Measurements from ENCODE around the gene UGT1A3. TPM values are rescaled to one million over a fixed set of nuclear protein-coding genes. Genes with fewer than 3 reads are reported as not detected.

UGT1A3 gene
- total RNA-seq (not detected), polyA plus RNA-seq (not detected)
- long read RNA-seq, donor 1: 0 reads
- long read RNA-seq, donor 2: 0 reads

DNA sequence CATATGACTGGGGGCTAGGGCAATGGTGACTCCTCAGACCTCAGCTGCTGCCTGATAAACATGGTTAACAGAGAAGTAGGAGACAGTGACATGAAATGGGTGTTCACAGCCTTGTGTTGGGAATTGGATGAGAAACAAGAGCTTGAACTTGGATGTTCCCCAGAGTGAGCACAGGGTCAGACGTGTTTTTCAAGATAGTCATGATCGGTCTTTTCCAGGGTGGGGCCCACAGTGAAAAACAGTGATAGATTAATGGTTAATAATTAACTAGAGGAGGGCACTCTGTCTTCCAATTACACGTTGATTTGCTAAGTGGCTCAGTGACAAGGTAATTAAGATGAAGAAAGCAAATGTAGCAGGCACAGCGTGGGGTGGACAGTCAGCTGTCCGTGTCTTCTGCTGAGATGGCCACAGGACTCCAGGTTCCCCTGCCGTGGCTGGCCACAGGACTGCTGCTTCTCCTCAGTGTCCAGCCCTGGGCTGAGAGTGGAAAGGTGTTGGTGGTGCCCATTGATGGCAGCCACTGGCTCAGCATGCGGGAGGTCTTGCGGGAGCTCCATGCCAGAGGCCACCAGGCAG, at the start of gene UGT1A3:
TSS of gene UGT1A3 (plus strand) at position 320 of the 579 bp plus-strand sequence. CDS start at position 405, 85 bp downstream.
- H3K36me3 ChIP-seq (ENCODE audit: insufficient read depth in 1 of 2, low read depth in 1 of 2): no peaks in the 10 kb centered on the region
- no peak for DNase-seq
- H3K27me3 ChIP-seq (ENCODE audit: insufficient read depth in 3 of 3, low read length in 2 of 3): no peaks in the 10 kb centered on the region
- 73 to 84% (median 79%) methylated on average over 8 of the region's 8 CpGs for WGBS, 3 donors
- TF ChIP-seq, protein P1, sequence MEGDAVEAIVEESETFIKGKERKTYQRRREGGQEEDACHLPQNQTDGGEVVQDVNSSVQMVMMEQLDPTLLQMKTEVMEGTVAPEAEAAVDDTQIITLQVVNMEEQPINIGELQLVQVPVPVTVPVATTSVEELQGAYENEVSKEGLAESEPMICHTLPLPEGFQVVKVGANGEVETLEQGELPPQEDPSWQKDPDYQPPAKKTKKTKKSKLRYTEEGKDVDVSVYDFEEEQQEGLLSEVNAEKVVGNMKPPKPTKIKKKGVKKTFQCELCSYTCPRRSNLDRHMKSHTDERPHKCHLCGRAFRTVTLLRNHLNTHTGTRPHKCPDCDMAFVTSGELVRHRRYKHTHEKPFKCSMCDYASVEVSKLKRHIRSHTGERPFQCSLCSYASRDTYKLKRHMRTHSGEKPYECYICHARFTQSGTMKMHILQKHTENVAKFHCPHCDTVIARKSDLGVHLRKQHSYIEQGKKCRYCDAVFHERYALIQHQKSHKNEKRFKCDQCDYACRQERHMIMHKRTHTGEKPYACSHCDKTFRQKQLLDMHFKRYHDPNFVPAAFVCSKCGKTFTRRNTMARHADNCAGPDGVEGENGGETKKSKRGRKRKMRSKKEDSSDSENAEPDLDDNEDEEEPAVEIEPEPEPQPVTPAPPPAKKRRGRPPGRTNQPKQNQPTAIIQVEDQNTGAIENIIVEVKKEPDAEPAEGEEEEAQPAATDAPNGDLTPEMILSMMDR (IDR thresholded peaks at IDR 0.05): no peak
- H3K4me1 ChIP-seq: no peaks in the 10 kb centered on the region
- ATAC-seq: no peak
- no peak within 1 kb of the TSS for H3K27ac ChIP-seq
- intact Hi-C loops (cut with DNase I): no loop called here
- H3K4me3 ChIP-seq: no peak within 1 kb of the TSS
- no peaks in the 10 kb centered on the region for H3K9me3 ChIP-seq

DNA sequence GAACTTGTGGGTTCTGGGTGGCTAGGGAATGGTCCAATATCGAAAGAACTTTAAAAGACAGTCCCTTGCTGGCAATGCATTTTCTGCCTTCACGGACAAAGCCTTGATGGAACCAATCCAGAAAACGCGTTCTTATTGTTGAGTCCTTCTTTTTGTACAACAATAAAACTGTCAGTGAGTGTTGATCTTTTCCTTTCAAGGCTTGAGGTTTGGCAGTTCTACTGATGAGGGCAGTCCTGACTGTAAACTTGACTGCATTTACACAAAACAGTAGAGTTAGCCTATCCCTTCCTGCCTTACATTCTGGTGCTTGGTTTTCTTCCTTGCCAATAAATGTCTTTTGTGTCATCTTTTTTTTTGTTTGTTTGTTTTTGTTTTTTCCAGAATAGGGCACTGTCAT, 49.6 kb upstream of the UGT1A3 start:
- no peak for ATAC-seq
- H3K4me1 ChIP-seq: no peaks in the 10 kb centered on the region
- H3K27me3 ChIP-seq (ENCODE audit: insufficient read depth in 3 of 3, low read length in 2 of 3): no peaks in the 10 kb centered on the region
- H3K9me3 ChIP-seq: no peaks in the 10 kb centered on the region
- no peak for DNase-seq
- no peak overlapping the region for H3K27ac ChIP-seq
- intact Hi-C loops (cut with DNase I): no loop called here
- TF ChIP-seq, protein P1 (IDR thresholded peaks at IDR 0.05): no peak
- no peaks in the 10 kb centered on the region for H3K36me3 ChIP-seq (ENCODE audit: insufficient read depth in 1 of 2, low read depth in 1 of 2)
- 68 to 73% (median 72%) methylated on average over 4 of the region's 4 CpGs for WGBS, 3 donors
- H3K4me3 ChIP-seq: no peak overlapping the region

DNA sequence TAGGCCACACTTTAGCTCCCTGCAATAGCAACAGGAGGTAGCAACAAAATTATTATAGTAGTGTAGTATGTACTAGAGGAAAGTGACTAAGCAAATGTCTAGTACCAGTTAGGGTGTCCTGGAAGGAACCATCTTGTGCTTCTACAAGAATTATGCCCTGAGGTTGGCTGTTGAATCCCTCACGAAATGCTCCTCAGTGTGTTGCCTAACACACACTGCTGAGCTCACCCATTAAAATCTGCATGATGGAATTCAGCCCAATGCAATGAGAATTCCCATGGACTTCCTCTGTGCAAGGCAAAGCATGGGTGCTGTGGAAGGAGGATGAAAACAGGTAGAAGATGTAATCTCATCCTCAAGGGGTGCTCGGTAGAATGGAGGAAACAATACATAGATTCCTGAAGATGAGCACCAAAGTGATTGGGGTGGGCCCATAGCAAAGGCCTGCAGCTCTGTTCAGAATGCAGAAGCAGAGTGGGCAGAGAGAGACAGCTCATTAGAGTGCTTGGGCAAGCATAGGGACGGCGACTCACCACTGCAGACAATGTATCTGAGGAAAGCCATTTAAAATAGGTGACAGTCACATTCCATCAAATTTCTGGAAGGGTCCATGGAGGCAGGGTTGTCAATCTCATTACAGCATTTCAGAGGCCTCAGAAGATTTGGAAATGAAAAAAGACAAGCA, 48.3 kb upstream of the UGT1A3 start:
- intact Hi-C loops (cut with DNase I): no loop called here
- H3K27me3 ChIP-seq (ENCODE audit: insufficient read depth in 3 of 3, low read length in 2 of 3): no peaks in the 10 kb centered on the region
- ATAC-seq (no peak), DNase-seq (no peak)
- WGBS, 3 donors: 76 to 91% (median 90%) methylated on average over 4 of the region's 4 CpGs
- H3K4me3 ChIP-seq: no peak overlapping the region
- no peaks in the 10 kb centered on the region for H3K36me3 ChIP-seq (ENCODE audit: insufficient read depth in 1 of 2, low read depth in 1 of 2)
- no peak overlapping the region for H3K27ac ChIP-seq
- TF ChIP-seq, protein P1 (IDR thresholded peaks at IDR 0.05): no peak
- no peaks in the 10 kb centered on the region for H3K4me1 ChIP-seq
- H3K9me3 ChIP-seq: no peaks in the 10 kb centered on the region

DNA sequence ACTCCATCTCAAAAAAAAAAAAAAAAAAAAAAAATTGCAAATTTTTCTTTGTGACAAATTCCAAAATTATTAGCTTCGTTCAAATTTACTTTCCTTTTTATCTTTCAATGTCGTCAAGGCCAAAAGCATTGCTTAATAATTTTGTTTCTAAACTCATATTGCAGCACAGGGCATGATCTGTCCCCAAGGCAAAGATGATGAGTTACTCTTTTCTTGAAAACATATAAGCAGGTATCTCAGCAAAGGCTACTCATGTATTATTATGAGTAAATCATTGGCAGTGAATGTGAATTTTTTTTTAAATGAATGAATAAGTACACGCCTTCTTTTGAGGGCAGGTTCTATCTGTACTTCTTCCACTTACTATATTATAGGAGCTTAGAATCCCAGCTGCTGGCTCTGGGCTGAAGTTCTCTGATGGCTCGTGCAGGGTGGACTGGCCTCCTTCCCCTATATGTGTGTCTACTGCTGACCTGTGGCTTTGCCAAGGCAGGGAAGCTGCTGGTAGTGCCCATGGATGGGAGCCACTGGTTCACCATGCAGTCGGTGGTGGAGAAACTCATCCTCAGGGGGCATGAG, 47.2 kb upstream of the UGT1A3 start, which contains the start of gene UGT1A7:
TSS of gene UGT1A7 (plus strand) at position 381 of the 579 bp plus-strand sequence. CDS start at position 418, 37 bp downstream.
- H3K27ac ChIP-seq: no peak within 1 kb of the TSS
- H3K4me3 ChIP-seq: no peak within 1 kb of the TSS
- peaks cover 0 to 2% (median 0%) of the 10 kb centered on the region in 3 donors for H3K27me3 ChIP-seq (ENCODE audit: insufficient read depth in 3 of 3, low read length in 2 of 3)
- no peaks in the 10 kb centered on the region for H3K36me3 ChIP-seq (ENCODE audit: insufficient read depth in 1 of 2, low read depth in 1 of 2)
- no peak for DNase-seq
- no peaks in the 10 kb centered on the region for H3K4me1 ChIP-seq
- no peaks in the 10 kb centered on the region for H3K9me3 ChIP-seq
- no peak for ATAC-seq
- 68 to 74% (median 69%) methylated on average over 5 of the region's 5 CpGs for WGBS, 3 donors
- TF ChIP-seq, protein P1 (IDR thresholded peaks at IDR 0.05): no peak
- intact Hi-C loops (cut with DNase I): no loop called here

Measured in psoas muscle (tissue), 8 donors.